EL (cell line): Measurements from ENCODE around the gene ZDHHC19.
"Not testable (repeated sequence)": the region's sequence is repeated elsewhere in the genome, so short reads cannot be mapped to it uniquely, and the experiment has no call there.

Experiments used
- DNase-seq: peaks from one replicate; pipeline ENCODE4 v3.0.0-alpha.2; 2016

Gene ZDHHC19

DNA sequence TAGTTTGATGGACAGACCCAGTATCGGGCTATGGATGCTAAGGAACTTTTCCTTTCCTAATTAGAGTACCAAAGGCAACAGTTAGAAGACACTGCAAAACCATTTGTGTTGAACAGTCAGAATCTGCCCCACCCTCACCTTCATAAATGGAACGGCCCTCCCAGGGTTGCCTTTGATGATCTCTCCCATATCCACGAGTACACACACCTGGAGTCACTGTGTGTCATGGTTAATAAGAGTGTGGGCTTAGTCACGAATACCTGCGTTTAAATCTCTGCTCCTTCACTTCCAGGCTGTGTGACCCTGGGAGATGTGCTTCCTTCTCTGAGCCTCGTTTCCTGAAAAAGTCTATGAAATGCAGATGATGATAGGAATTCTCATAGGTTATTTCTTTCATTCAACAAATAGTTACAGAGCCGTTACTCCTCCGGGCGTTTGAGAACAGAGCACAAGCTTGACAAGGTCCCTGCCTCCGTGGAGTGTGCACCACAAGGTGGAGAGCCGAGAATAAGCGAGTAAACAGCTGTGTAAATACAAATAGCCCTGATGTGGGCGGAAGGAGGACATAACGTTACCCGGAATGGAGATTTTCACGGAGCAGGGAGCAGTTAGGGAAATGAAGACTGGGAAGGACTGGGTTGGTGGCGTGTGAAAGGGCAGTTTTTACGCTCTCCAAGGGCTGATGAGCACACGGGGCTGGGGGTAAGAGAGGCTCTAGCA is 11.8 kb upstream of the ZDHHC19 start:
- DNase-seq = no peak

DNA sequence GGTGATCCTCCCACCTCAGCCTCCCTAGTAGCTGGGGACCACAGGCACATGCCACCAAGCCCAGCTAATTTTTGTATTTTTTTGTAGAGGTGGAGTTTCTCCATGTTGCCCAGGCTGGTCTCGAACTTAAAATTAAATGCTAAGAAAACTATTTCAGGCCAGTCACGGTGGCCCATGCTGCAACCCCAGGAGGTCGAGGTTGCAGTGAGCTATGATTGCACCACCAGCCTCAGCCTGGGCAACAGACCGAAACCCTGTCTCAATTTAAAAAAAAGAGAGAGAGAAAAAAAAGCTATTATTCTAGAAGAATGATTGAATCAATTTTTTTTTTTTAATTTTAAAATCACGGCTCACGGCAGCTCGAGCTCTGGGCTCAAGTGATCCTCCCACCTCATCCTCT is 9.8 kb upstream of the ZDHHC19 start:
- DNase-seq = no peak

DNA sequence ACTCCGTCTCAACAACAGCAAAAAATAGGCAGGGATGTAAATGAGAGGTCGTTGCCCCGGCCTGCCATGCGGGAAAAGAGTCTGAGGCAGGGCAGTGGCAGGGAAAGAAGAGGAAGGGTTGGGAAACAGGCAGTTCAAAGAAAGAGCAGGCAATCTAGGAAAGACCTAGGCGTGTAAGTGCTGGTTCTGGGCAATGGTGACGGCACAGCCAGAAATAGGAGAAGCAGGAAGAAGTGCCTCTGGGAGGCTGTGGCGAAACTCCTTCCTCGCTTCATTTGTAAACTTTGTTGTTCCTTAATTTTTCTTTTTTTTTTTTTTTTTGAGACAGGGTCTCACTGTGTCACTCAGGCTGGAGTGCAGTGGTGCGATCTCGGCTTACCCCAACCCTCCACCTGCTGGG is 9.4 kb upstream of the ZDHHC19 start:
- no peak for DNase-seq

DNA sequence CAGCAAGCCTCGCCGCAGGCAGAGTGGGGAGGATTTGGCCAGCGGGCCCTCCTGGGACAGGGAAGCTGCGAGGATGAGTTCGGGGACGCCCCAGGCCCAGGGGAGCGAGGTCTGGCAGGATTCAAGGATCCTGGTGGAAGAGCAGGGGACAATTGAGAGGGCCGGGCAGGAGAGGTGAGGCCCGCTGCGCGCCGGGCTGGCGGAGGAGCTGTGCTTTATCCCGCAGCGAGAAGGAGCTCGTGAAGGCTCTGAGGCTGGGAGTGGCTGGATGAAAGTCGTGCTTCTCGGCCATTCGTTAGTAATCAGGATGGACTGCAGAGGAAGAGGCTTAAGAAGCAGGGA is 8.7 kb upstream of the ZDHHC19 start:
- DNase-seq = no peak

DNA sequence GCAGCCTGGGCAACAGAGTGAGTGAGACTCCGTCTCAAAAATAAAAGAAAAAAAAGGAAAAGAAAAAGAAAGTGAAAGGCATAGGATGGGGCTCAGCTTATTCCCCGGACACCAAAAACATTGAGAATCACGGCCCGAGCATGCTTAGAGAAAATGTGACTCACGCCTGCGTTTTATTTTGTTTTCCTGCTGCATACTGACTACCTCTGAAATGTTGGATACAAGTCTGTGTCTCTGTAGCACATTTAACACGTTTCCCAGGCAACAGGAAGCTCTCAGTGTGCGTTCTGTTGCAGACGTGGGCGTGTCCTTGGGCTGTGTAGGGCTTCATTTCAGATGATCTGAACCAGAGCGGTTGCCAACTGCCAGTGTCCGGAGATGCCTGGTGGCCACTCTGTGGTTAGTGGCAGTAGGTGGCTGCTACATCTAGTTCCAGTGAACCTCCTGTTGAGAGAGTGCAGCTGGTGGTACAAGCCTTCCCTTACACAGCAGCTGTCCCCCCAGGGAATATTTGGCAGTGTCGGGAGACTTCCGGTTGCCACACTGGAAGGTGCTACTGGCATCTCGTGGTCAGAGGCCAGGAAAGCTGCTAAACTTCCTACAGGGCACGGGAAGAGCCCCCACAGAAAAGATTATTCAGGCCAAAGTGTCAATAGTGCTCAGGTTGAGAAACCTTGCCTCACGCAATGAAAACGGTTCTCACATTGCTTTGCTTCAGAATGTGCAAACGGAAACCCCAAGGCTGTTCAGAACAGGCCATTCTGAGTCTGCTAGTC is 8.2 kb upstream of the ZDHHC19 start:
- DNase-seq = peak; percentile 88

DNA sequence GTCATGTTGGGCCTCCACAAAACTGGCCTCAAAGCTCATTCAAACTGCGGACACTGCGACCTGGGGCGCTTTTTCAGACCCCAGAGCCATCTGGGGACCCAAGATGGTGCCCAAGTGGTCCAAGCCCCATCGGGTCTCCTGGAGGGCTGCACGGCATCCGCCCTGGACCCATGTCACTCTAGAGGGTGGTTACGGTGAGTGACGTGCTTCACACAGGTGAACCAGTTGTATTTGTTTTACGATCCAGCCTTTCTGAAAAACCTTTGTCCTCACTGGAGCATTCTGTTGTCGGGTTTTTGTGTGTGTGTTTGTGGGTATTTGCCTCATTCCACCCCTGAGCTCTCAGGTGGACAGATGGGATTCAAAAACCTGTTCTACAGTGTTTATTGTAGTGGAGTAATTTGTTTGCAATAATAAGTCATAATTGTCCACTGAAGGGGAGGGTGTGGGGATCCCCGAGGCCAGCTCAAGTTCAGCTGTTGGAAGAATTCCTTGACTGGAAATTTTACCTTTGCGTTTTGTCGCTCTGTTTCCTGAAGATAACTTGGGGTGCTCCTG is 7.0 kb upstream of the ZDHHC19 start:
- no peak for DNase-seq

DNA sequence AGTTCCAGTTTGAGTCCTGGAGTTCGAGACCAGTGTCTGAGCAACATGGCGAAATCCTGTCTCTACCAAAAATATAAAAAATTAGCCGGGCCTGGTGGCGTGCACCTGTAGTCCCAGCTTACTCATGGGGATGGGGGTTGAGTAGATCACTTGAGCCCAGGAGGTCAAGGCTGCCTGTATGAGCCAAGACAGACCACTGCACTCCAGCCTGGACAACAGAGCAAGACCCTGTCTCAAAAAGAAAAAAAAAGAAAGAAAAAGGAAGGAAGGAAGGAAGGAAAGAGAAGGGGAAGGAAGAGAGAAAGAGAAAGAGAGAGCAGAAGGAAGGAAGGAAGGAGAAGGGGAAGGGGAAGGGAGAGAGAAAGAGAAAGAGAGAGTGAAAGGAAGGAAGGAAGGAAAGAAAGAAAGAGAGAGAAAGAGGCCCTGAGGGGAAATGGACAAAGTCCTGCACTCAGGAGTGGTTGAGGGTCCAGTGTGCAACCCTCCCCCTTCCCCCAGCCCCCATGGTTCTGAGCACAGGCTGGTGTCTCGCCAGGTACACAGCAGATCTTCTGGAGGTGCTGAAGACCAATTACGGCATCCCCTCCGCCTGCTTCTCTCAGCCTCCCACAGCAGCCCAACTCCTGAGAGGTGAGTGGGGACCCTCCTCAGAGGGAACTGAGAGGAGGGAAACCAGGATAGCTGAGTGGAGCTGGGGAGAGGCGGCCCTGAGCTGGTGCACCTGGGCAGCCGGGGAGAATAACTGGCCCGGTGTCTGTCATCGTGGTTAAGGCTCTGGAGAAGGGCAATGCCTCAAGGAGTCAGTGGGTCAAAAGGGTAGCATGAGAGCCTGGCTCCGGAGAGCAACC is 6.3 kb upstream of the ZDHHC19 start:
- DNase-seq = no peak

DNA sequence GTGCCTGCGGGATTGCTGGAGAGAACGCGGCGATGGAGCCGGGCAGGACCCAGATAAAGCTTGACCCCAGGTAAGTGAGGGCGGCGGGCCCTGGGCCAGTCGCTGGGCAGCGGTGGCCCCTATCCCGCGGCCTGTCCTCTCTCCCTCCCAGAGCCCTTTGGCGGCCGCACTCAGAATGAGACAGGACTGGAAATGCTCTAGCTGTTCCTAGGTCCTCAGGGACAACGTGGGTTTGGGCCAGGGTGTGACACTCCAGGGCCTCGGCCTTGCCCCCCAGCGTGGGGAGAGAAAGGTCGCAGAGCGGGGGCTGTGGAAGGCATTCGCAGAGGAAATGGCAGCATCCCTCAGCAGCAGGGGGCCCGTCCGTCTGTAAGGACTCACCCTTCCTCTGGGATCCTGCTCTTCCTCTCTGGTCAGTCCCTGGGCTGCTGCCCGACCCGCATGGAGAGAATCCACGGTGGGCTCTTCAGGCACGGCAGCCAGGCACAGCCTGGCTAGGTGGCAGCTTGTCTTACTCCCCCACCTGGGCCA is 5.5 kb upstream of the ZDHHC19 start:
- no peak for DNase-seq

DNA sequence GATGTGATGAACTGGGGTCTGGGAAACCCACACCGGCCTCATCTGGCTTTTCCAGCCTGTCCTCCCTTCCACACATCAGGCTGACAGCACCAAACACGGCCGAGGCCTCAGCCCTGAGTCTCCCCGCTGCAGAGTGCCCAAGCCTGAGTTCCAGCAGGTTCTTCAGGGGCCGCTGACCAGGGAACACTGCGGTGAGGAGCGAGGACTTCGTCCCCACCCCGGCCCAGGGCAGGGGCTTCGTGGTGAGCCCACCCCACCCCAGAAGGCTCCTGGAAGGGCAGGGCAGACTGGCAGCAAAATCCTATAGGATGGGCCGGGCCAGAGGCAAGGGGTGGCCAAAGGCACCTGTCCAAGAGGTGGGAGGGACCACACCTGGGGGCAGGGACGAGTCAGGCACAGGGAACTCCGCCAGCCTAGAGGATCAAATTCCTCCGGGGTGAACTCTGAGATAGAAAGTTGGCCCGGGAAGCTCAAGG is 4.9 kb upstream of the ZDHHC19 start, which contains the start of gene SLC51A:
Gene SLC51A (plus strand): TSS at position 446 of the 476 bp plus-strand sequence. CDS start 179 bp downstream, outside the sequence.
- DNase-seq = no peak

DNA sequence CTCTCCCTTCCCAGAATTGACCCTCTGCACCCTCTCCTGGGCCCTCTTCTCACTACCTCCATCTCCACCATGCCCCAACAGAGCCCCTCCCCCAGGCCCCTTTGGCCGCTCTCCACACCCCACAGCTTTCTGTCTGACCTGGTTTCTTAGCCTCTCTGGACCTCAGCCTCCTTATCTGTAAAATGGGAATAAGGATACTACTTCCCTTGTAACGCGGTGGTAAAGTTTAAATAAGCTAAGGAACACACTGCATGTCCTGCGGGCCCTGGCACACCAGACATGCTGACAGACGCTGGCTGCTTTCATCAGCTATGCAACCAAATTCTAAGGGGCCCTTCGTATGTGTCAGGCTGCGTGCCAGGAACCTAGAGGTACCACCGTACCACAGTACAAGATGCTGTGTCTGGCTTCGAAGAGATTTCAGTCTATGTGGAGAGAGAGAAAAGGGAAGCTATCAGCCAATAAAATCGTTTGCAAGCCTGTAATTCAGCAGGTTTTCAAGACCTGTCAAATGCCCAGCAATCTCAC is 4.4 kb upstream of the ZDHHC19 start:
- no peak for DNase-seq

DNA sequence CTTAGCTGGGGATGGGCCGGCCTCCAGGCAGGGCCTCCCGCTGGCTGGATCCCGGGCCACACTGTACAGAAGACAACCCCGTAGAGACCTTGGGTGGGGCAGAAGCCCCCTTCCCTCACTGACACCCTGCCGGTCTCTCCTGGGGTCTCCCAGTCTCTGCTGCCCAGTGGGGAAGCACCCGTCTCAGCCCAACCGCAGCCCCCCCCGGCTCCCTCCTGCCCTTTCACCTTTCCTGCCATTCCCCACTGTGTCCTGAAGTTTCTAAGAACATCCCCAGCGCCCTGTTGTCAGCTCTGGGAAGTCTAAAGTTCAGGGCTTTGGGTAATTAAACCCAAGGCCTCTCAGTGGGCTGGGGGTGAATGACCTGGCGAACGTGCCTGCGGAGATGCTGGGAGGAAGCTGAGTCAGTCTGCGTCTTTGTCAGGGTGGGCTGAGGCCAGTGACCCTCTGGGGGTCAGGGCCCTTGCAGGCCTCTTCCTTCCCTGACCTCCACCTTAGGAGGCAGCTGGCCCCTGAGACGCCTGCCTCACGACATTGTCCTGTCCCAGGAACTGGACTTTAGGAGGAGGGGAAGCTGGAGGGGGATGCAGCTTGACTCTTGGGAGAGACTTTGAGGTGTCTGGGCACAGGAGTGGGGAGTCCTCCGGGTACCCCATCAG is 3.7 kb upstream of the ZDHHC19 start:
- no peak for DNase-seq

DNA sequence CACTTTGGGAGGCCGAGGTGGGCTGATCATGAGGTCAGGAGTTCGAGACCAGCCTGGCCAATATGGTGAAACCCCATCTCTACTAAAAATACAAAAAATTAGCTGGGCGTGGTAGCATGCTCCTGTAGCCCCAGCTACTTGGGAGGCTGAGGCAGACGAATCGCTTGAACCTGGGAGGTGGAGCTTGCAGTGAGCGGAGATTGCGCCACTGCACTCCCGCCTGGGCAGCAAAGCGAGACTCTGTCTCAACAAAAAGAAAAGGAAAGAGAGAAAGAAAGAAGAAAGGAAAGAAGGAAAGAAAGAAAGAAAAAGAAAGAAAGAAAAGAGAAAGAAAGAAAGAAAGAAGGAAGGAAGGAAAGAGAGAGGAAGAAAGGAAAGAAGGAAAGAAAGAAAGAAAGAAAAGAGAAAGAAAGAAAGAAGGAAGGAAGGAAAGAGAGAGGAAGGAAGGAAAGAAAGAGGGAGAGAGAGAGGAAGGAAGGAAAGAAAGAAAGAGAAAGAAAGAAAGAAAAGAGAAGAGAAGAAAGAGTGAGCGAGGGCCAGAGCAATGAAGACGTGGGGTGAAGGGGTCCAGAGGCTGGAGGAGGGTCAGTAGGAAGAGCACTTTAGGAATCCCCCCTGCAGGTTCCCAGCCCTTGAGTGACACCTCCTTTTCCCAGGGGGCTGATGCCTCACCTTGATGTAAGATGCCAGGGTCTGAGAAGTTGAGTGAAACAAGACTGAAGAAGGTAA is 1.1 kb downstream of the ZDHHC19 start:
- DNase-seq = not testable (repeated sequence)

DNA sequence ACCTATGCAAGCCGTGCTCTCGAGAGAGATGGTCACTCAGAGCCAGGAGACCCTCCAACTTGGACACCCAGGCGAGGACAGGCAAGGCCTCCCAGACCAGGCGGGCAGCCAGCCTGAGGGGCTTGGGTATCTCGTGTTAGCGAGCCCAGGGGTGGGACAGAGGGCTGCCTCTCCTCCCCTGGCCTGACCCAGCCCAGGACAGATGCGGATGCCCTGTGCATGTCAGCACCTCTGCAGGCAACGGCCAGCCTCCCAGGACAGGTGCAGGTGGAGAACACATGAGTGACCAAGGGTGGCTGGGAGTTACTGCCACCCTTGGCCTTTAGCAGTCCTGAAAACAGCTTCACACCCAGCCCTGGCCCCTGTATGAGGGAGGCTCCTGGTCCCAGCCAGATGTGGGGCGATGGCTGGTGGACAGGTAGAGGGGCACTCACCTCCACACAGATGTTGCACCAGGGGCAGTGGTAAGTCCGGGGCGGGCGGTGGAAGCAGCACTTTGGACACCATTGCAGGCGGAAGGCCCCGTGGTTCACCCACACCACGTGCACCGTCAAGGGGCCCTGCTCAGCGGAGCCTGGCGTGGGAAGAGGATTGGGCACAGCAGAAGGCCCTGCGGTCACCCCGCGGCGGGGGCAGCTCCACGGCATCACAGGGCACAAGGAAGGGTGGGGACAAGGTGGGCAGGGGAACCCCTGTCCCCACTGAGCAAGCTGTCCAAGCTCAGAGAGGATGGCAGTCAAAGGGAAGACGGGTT is 2.1 kb downstream of the ZDHHC19 start:
- DNase-seq = no peak

DNA sequence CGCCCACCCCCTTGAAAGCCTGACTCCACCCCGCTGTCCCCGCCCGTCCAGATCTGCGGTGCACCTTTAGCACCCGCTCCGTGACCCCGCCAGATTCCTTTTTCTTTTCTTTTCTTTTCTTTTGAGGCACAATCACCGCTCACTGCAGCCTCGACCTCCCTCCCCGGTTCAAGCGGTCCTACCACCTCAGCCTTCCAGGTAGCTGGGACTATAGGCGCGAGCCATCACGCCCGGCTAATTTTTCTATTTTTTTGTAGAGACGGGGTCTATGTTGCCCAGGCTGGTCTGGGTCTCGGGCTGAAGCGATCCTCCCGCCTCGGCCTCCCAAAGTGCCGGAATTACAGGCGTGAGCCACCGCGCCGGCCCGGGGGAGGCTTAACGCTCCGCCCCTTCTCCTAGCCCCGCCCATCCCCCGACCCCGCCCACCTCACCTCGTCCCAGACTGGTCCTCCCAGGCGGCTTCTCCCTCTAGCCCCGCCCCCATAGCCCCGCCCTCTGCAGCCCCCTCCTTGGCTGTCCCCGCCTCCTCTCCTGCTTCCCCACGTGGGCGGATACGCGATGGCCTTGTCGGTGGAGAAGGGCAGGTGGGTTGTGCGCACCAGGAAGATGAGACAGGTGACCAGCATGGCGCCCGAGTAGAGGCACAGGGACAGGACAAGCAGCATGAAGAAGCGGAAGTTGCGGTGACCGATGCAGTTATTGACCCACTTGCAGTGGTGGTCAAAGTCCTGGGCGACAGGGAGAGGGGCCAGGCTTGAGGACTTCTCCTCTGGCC is 3.2 kb downstream of the ZDHHC19 start:
- no peak for DNase-seq

DNA sequence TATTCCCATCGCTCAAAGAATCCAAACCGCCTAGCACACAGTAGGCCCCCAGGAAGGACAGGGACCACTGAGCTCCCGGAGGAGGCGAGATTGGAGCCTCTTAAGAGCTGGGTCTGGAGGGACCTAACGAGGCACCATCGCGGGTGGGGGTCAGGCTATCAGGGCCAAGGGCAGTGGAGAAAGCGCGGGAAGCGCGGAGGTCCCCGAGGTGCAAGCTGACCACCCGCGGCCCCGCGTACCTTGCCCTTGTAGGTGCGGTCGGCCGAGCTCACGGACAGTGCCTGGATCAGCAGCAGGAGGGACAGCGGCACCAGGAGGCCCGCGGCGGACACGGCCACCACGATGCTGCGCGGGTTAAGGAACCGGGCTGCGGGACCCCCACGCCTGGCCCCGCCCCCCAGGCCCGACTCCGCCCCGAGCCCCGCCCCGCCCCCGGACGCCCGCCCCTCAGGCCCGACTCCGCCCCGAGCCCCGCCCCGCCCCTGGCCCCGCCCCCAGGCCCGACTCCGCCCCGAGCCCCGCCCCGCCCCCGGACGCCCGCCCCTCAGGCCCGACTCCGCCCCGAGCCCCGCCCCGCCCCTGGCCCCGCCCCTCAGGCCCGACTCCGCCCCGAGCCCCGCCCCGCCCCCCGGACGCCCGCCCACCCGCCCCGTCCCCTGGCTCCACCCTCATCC is 3.9 kb downstream of the ZDHHC19 start:
- no peak for DNase-seq

DNA sequence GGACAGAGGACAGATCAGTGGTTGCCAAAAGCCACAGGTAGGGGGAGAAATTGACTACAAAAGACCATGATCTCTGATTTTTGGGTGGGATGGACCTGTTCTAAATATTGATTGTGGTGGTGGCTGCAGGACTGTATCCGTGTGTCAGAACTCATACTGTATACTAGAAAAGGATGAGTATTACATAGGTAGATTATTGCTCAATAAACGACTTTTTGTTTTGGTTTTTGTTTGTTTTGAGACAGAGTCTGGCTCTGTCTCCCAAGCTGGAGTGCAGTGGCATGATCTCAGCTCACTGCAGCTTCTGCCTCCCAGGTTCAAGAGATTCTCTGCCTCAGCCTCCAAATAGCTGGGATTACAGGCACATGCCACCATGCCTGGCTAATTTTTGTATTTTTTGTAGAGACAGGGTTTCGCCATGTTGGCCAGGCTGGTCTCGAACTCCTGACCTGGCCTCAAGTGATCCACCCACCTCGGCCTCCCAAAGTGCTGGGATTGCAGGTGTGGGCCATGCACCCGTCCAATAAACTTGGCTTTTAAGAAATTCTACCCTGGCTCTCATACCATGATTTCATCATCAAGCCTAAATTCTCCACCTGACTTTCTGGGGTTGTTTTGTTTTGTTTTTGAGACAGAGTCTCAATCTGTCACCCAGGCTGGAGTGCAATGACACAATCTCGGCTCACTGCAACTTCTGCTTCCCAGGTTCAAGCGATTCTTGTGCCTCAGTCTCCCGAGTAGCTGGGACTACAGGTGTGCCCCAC is 5.6 kb downstream of the ZDHHC19 start:
- not testable (repeated sequence) for DNase-seq

DNA sequence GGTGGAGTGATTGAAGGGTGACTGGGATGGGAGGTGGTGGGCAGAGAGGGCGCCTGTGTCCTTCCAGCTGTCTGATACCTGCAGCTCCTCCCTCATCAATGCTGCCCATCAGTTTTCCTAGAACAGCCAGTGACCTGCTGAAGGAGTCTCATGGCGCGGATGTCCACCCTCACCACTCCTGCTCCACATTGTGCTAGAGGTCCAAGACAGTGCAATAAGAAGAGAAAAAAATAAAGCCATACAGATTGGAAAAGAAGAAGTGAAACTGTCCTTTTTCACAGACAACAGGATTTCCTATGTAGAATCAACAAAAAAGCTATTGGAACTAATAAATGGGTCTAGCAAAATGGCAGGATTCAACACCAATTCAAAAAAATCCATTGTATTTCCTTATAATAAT is 7.4 kb downstream of the ZDHHC19 start:
- DNase-seq = no peak

DNA sequence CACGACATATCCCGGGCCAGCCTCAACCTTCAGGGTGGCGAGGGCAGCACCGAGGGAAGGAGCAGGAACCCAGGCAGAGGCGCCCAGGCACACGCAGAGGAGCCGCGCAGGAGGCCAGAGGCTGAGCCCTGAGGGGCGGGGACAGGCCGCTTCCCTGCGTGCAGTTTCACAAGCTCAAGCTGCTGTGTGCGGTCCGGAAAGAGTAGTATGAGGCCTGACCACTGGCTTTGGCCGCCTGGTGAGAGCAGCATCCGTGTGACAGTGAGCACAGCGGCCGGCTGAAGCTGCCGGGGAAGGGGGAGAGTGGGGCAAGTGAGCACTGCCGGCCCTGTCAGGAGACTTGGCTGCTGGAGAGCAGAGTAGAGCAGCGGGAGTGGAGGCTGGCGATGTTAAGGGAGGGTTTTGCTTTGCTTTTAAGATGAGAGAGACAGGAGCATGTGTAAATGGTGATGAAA is 8.7 kb downstream of the ZDHHC19 start:
- no peak for DNase-seq
